HL-60 (cell line): ENCODE results near the gene RASGRP2.

Experiments
- CTCF ChIP-seq: IDR thresholded peaks from one replicate; pipeline ENCODE4 v1.5.1; 2011; ENCODE audit warnings: low read length, control low read depth, inconsistent platforms; ENCODE audit not compliant: insufficient read depth
- POLR2AphosphoS5 ChIP-seq: IDR thresholded peaks from 2 replicates; pipeline ENCODE4 v1.6.1; 2012; ENCODE audit warnings: low read depth
- REST ChIP-seq: IDR thresholded peaks from 2 replicates; pipeline ENCODE4 v1.6.1; 2012; ENCODE audit warnings: low read depth; ENCODE audit not compliant: insufficient replicate concordance
- SPI1 ChIP-seq: IDR thresholded peaks from 2 replicates; pipeline ENCODE4 v1.6.1; 2012; ENCODE audit warnings: low read depth, mild to moderate bottlenecking, borderline replicate concordance

GRCh38 chr11:64759131-64759721 lies 15.3 kb upstream of the RASGRP2 start:
- no peak for TF ChIP-seq CTCF
- TF ChIP-seq REST: no peak
- no peak for TF ChIP-seq SPI1
- TF ChIP-seq POLR2AphosphoS5: no peak; the same call in 1 of the 2 replicates
